ENCODE data around the gene CD274.
"Not testable (repeated sequence)": the region's sequence is repeated elsewhere in the genome, so short reads cannot be mapped to it uniquely, and the experiment has no call there.

CD274 gene

GRCh38 chr9:5470122-5470521 is 19.8 kb downstream of the CD274 start:
- DNase-seq: no peak

GRCh38 chr9:5470816-5471215 is 20.5 kb downstream of the CD274 start:
- DNase-seq: no peak

DNA sequence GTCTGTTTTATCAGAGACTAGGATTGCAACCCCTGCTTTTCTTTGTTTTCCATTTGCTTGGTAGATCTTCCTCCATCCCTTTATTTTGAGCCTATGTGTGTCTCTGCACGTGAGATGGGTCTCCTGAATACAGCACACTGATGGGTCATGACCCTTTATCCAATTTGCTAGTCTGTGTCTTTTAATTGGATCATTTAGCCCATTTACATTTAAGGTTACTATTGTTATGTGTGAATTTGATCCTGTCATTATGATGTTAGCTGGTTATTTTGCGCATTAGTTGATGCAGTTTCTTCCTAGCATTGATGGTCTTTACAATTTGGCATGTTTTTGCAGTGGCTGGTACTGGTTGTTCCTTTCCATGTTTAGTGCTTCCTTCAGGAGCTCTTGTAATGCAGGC is 25.3 kb downstream of the CD274 start:
- not testable (repeated sequence) for DNase-seq

- DNase-seq: no peak
Measured at GRCh38 chr9:5478206-5478605, 27.9 kb downstream of the CD274 start.

DNA sequence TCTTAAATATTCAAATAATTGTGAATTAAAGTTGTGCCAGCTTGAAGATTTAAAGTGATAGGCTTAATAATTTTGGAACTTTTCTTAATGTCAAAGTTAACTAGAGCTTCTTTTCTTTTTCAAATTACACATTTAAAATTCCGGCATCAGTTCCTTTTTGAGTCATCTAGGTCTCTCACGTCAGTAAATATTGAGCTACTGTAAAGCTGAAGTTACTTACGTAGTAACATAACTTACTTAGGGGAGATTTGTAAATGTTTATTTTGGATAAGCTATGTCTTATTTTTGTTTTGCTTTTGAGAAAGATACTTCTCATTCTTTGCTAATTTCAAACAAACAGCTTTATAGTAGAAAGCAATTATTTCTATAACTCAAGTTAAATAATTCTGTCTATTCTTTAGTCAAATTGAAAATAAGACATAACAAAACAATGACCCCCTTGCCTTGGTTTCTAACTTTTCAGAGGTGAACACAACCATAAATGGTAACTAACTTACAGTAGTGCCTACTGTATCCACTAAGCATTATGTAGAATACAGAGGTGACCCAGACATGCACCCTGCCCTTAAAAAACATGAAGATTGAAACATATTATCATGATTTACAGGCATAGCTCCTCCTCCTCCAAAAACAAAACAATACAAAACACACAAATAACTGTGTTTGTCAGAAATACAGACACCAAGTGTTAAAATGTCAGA is 29.8 kb downstream of the CD274 start:
- no peak for DNase-seq

- DNase-seq: no peak
Measured at GRCh38 chr9:5480919-5481318, 30.6 kb downstream of the CD274 start.

GRCh38 chr9:5481322-5482040 is 31.1 kb downstream of the CD274 start:
- DNase-seq: no peak

- no peak for DNase-seq
Measured at GRCh38 chr9:5482194-5482593, 31.9 kb downstream of the CD274 start.

DNA sequence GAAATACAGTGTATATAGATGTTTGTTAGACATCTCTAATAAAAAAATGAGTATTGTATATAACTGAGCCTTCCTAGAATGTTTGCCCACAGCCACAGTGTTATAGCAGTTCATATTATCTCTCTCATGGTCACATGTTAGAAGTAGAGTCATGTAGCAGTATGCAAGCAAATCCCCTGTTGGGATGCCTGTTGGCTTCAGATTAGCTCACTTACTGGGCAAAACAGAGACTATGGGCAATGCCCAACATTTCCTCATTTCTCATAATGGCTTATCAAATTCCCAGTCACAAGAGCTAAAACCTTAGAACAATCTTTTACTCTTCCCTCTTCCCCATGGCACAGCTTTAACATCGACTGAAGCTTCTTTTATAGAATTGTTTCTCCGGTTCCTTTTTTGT is 33.0 kb downstream of the CD274 start:
- no peak for DNase-seq

DNA sequence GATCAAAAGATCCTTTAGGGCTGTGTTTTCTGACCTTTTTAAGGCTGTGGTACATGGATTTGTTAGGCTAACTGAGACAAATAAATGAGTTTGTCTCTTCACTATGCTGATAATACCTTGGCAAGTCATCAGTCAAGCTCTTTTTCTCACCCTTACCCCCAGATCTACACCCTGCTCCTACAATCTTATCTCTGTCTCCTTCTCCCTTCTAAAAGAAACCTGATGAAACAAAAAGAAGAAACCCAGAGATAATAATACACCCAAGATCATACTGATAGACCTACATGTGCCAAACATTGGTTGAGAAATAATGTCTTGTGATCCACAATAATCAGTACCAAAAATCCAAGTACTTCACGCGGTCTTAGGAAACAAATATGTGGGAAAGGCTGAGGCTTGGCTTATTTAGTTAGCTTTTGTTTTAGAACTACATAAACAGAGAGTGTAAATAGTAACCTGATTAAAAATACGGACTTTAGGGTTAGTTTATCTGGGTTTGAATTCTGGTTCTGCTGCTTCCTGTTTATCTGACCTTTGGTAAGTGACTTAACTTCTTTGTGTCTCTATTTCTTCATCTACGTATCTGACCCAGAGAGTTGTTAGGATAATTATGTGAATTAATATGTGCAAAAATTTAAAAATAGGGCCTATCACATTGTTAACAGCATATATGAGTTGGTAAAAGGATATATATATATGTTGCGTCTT is 35.2 kb downstream of the CD274 start:
- DNase-seq: no peak

DNA sequence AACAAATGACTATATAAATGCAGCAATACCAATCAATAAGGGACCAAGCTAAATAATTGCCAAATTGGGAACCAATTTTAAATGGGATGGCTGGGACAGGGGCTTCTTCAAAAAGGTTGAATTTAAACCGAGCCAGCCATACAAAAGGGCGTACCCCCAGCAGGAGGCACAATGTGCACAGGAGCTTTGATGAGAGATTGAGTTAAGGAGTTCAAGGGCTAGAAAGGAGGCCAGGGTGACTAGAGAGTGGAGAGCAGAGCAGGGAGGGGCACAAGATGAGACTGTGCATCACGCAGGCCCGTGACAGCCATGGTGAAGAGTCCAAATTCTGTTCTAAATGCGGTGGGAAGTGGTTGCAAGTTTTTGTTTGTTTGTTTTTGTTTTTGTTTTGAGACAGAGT is 36.6 kb downstream of the CD274 start:
- no peak for DNase-seq

GRCh38 chr9:5488221-5489008 is 38.1 kb downstream of the CD274 start:
- DNase-seq: no peak

GRCh38 chr9:5489630-5490490 is 39.5 kb downstream of the CD274 start:
- no peak for DNase-seq

GRCh38 chr9:5492965-5493678 is 42.8 kb downstream of the CD274 start:
- no peak for DNase-seq

DNA sequence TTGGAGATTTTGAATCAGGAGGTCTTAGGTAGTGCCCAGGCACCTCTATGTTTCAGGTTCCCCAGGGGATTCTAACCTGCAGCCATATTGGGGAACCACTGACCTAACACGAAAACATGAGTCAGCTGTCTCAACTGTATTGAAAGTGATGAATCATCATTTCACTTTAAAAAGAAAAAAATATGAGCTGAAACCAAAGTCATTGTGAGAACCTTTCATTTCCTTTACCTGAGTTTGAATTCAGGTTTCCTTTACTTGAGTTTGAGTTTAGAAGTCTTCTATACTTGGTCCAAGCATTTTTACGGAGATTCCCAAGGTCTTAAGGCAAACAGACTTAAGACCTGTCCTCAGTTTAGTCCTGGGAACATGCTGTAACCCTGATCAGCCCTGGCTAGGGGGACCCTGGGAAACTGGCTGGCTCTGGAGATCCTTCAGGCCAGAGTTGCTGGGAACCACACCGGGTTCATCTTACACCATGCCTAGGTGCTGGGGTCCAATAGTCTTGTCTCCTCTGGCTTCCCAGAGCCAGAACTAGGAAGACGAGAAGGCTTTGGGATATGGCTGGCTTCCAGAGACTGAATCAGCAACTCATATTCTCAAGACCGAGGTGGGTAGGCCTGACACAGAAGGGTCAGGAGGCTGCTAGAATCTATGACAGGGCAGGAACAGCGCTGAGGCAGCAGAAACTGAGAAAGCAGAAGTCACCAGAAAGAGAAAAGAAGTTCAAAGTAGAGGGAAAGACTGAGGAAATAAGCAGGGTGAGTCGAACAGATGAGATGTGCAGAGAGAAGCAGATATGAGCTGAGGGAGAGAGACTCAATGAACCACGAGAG is 43.6 kb downstream of the CD274 start:
- DNase-seq: no peak

- DNase-seq: not testable (repeated sequence)
Measured at GRCh38 chr9:5494765-5495164, 44.4 kb downstream of the CD274 start.

GRCh38 chr9:5499157-5499556 is 48.8 kb downstream of the CD274 start:
- DNase-seq: no peak

DNA sequence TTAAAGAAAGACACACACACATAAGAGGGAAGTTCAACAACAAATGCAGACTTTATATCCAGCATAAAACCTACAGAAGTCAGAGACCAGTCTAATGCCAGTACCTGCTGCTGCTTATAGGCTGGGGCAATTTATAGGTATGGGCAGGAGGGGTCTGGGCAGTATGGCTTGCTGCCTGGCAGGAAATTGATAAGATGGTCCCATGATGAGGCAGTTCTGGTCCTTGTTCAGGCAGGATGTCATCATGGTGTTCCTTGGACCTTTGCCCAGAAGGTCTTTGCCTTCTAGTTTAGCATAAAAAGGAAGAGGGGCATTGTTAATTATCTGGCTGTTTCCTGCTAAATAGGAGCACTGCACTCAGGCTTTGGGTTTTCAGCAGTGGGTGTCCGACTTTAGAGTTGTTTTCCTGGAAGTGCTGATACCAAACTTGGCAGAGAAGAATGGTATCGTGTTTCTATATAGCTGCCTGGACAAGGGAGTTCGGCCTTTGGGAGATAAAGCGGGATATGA is 49.6 kb downstream of the CD274 start:
- DNase-seq: no peak

DNA sequence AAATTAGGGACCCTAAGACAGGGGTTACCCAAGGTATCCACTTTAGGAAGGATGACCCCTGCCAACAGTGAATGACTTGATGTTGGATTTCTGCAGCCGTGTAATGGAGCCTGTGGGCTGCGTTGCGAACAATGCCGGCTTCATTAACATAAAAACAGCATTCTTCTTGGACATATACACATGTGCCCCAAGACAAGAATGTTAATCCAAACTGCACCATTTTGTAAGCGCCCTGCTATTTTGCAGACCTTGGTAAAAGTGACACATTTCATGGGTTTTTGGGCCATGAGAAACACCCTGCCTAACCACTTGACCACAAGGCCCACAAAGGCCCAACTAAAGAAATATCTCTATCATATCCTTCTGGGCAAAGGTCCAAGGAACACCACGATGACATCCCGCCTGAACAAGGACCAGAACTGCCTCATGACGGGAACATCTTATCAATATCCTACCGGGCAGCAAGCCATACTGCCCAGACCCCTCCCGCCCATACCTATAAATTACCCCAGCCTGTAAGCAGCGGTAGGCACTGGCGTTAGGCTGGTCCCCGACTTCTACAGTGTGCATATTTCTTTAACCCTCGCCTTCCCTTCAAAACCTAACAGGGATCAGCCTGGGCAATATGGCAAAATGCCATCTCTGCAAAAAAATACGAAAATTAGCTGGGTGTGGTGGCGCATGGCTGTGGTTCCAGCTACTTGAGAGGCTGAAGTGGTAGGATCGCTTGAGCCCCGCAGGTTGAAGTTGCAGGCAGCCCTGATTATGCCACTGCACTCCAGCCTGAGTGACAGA is 50.3 kb downstream of the CD274 start:
- DNase-seq: no peak

GRCh38 chr9:5502553-5502952 is 52.2 kb downstream of the CD274 start:
- DNase-seq: no peak

Measured in NCI-H2227 treated with DMSO at 0.1 percent for 48 hours (cell line).